SK-N-SH (cell line): ENCODE data around the gene MAGEA3. TPM values are rescaled to one million over a fixed set of nuclear protein-coding genes. Genes with fewer than 3 reads are reported as not detected.

ENCODE experiments used
- CTCF ChIA-PET: fragments of 300-600, 350-600 bp; formaldehyde crosslinking; extraction: SDS; loops from one replicate; lab custom pipeline; 2021; lab: Yijun Ruan, JAX
- POLR2A ChIA-PET: fragments of 350-600 bp; sonication (Branson Sonifier 250); formaldehyde crosslinking; extraction: SDS; loops from one replicate; lab custom pipeline; 2020; ENCODE audit warnings: antibody characterized with exemption, inconsistent platforms; lab: Yijun Ruan, JAX
- DNase-seq: peaks from one replicate; pipeline ENCODE4 v3.0.0; 2012
- H2AFZ ChIP-seq: fragments of 200-600 bp; sonication (generic); 2 replicates; pipeline ENCODE4 v1.8.1; 2016; ENCODE audit warnings: antibody characterized with exemption, mild to moderate bottlenecking, low read depth
- H3F3A ChIP-seq: fragments of 200-600 bp; sonication (generic); replicated peaks from 2 replicates; pipeline ENCODE3; 2016; ENCODE audit warnings: antibody characterized with exemption, mild to moderate bottlenecking; ENCODE audit not compliant: insufficient read depth
- H3K27ac ChIP-seq, 2 experiments: fragments of 200-500 bp in 1 of 2; fragments of 200-600 bp in 1 of 2; sonication (Bioruptor generic) in 1 of 2; sonication (generic), shearing (Covaris generic) in 1 of 2; 2 replicates each; pipeline versions ENCODE4 v1.5.1 to v1.6.1; 2014 to 2016; ENCODE audit warnings: low read depth in 2 of 2, inconsistent platforms in 1 of 2, low read length in 1 of 2, mild to moderate bottlenecking in 1 of 2, mixed read lengths in 1 of 2
- H3K27me3 ChIP-seq: fragments of 200-600 bp; sonication (generic), shearing (Covaris generic); 2 replicates; pipeline ENCODE4 v1.6.1; 2016; ENCODE audit warnings: mixed run types; ENCODE audit not compliant: insufficient read depth
- H3K36me3 ChIP-seq, 2 experiments: fragments of 200-500 bp in 1 of 2; fragments of 200-600 bp in 1 of 2; sonication (Bioruptor generic) in 1 of 2; sonication (generic) in 1 of 2; replicated peaks in 1 of 2; 2 replicates each; pipeline versions ENCODE3 to v1.5.1; 2014 to 2016; ENCODE audit warnings: low read length in 1 of 2, mild to moderate bottlenecking in 1 of 2; ENCODE audit not compliant: insufficient read depth in 2 of 2, control insufficient read depth in 1 of 2
- H3K4me1 ChIP-seq, 2 experiments: fragments of 200-500 bp in 1 of 2; fragments of 200-600 bp in 1 of 2; sonication (Bioruptor generic) in 1 of 2; sonication (generic), shearing (Covaris generic) in 1 of 2; 2 replicates each; pipeline versions ENCODE4 v1.5.1 to v1.6.1; 2014 to 2016; ENCODE audit warnings: low read depth in 1 of 2, low read length in 1 of 2, mixed run types in 1 of 2; ENCODE audit not compliant: insufficient read depth in 2 of 2, control insufficient read depth in 1 of 2
- H3K4me2 ChIP-seq: fragments of 200-600 bp; sonication (generic), shearing (Covaris generic); 2 replicates; pipeline ENCODE4 v1.6.1; 2017; ENCODE audit warnings: mixed run types
- H3K4me3 ChIP-seq, 2 experiments: fragments of 200-500 bp in 1 of 2; fragments of 200-600 bp in 1 of 2; sonication (Bioruptor generic) in 1 of 2; sonication (generic), shearing (Covaris generic) in 1 of 2; 2 replicates each; pipeline versions ENCODE4 v1.5.1 to v1.8.1; 2014 to 2016; ENCODE audit warnings: low read depth in 2 of 2, inconsistent platforms in 1 of 2, low read length in 1 of 2, mild to moderate bottlenecking in 1 of 2, mixed read lengths in 1 of 2, moderate library complexity in 1 of 2
- H3K79me2 ChIP-seq: fragments of 200-600 bp; sonication (generic); 2 replicates; pipeline ENCODE4 v1.8.1; 2017; ENCODE audit warnings: mild to moderate bottlenecking; ENCODE audit not compliant: insufficient read depth
- H3K9ac ChIP-seq: fragments of 200-600 bp; sonication (generic); 2 replicates; pipeline ENCODE4 v1.6.1; 2017; ENCODE audit warnings: mixed run types
- H3K9me2 ChIP-seq: fragments of 200-600 bp; sonication (generic); 2 replicates; pipeline ENCODE4 v1.6.1; 2017; ENCODE audit warnings: mixed run types
- H3K9me3 ChIP-seq: fragments of 200-600 bp; sonication (generic); 2 replicates; pipeline ENCODE4 v1.6.1; 2017; ENCODE audit warnings: mixed run types, mild to moderate bottlenecking, moderate library complexity
- H4K20me1 ChIP-seq: fragments of 200-600 bp; sonication (generic); 2 replicates; pipeline ENCODE4 v1.6.1; 2017; ENCODE audit warnings: mild to moderate bottlenecking, mixed run types; ENCODE audit not compliant: insufficient read depth
- CHD2 ChIP-seq: fragments of 150-350 bp; IDR thresholded peaks from 2 replicates; pipeline ENCODE4 v1.6.1; 2018; ENCODE audit warnings: low read length; ENCODE audit not compliant: partially characterized antibody
- ELF1 ChIP-seq: IDR thresholded peaks from 2 replicates; pipeline ENCODE4 v1.4.0; 2012
- EP300 ChIP-seq, 2 experiments: IDR thresholded peaks; 2 replicates each; pipeline versions ENCODE4 v1.4.0 to v1.6.1; 2012; ENCODE audit warnings: borderline replicate concordance in 1 of 2, low read depth in 1 of 2, low read length in 1 of 2
- FOXJ3 ChIP-seq: sonication (generic); formaldehyde crosslinking; IDR thresholded peaks from 2 replicates; pipeline ENCODE4 v1.5.1; 2020; ENCODE audit warnings: mild to moderate bottlenecking, missing genetic modification reagents
- FOXM1 ChIP-seq: IDR thresholded peaks from 2 replicates; pipeline ENCODE4 v1.4.0; 2012; ENCODE audit warnings: low read depth, mild to moderate bottlenecking
- GABPA ChIP-seq: IDR thresholded peaks from 2 replicates; pipeline ENCODE4 v1.4.0; 2012; ENCODE audit warnings: low read depth, mild to moderate bottlenecking
- IRF3 ChIP-seq: fragments of 150-350 bp; IDR thresholded peaks from 2 replicates; pipeline ENCODE4 v1.6.1; 2016; ENCODE audit warnings: mild to moderate bottlenecking, low read depth, low read length
- MEF2A ChIP-seq: IDR thresholded peaks from 2 replicates; pipeline ENCODE4 v1.4.0; 2012; ENCODE audit warnings: low read depth, borderline replicate concordance
- MXI1 ChIP-seq: IDR thresholded peaks from 2 replicates; pipeline ENCODE4 v1.6.1; 2012; ENCODE audit warnings: mild to moderate bottlenecking, low read depth, low read length, improper control_type of control experiment
- NFIC ChIP-seq: IDR thresholded peaks from 2 replicates; pipeline ENCODE4 v1.4.0; 2012; ENCODE audit warnings: borderline replicate concordance
- PBX3 ChIP-seq: IDR thresholded peaks from 2 replicates; pipeline ENCODE4; 2012
- RAD21 ChIP-seq: IDR thresholded peaks from 2 replicates; pipeline ENCODE4 v1.6.1; 2012; ENCODE audit warnings: mild to moderate bottlenecking, low read length
- RCOR1 ChIP-seq: fragments of 150-350 bp; IDR thresholded peaks from 2 replicates; pipeline ENCODE4 v1.6.1; 2017; ENCODE audit warnings: antibody characterized with exemption, low read length
- REST ChIP-seq: IDR thresholded peaks from 2 replicates; pipeline ENCODE4 v1.6.1; 2012; ENCODE audit warnings: mild to moderate bottlenecking, low read depth, low read length, moderate library complexity
- RFX5 ChIP-seq: IDR thresholded peaks from 2 replicates; pipeline ENCODE4 v1.6.1; 2012; ENCODE audit warnings: mild to moderate bottlenecking, improper control_type of control experiment, low read length
- RXRA ChIP-seq: IDR thresholded peaks from 2 replicates; pipeline ENCODE4 v1.4.0; 2012; ENCODE audit warnings: low read depth, mild to moderate bottlenecking, borderline replicate concordance
- TCF12 ChIP-seq: IDR thresholded peaks from 2 replicates; pipeline ENCODE4 v1.4.0; 2012
- TEAD4 ChIP-seq: IDR thresholded peaks from 2 replicates; pipeline ENCODE4 v1.4.0; 2012; ENCODE audit warnings: mild to moderate bottlenecking, borderline replicate concordance; ENCODE audit not compliant: insufficient read depth
- USF1 ChIP-seq: IDR thresholded peaks from 2 replicates; pipeline ENCODE4 v1.4.0; 2012; ENCODE audit warnings: low read depth, borderline replicate concordance
- YY1 ChIP-seq: IDR thresholded peaks from 2 replicates; pipeline ENCODE4 v1.4.0; 2012; ENCODE audit warnings: low read depth, mild to moderate bottlenecking
- WGBS: methylation state at CpG from one replicate; pipeline ENCODE4 v1.1.6; 2017; ENCODE audit warnings: low lambda C conversion rate; 5-methylcytosine and 5-hydroxymethylcytosine counted together
- polyA plus RNA-seq, 3 experiments: library from polyadenylated mRNA; depleted of rRNA; stranded (reverse); fragments of >200 nt; gene quantifications; 2 replicates each; pipeline ENCODE4 v1.2.3, GENCODE V29; 2012

The MAGEA3 gene
- polyA plus RNA-seq, 1 of the 3 experiments (the other 2 are of a cell fraction): 84.2 TPM

- Histone ChIP-seq H3K27ac (no peak overlapping the region), H3K4me3 (no peak overlapping the region), H3K79me2 (no peaks in the 10 kb centered on the region), H3K27me3 (no peaks in the 10 kb centered on the region), H3K9me2 (no peaks in the 10 kb centered on the region), H3K4me2 (no peak overlapping the region), H3F3A (no peaks in the 10 kb centered on the region), H3K36me3 (no peaks in the 10 kb centered on the region), H2AFZ (no peak overlapping the region), H3K9me3 (0 out of 2 replicates have a peak, but pooled peaks cover 2% of the 10 kb centered on the region), H3K9ac (no peak overlapping the region), H4K20me1 (no peaks in the 10 kb centered on the region), H3K4me1 (no peaks in the 10 kb centered on the region)
- POLR2A ChIA-PET: no interaction called here
- CTCF ChIA-PET: interaction anchor here (1.7 kb wide), 1 partner anchor 158 kb away, joined by 6 read pairs; no protein-coding TSS in a partner anchor
- TF ChIP-seq FOXJ3 (CRISPR knock-in tag) (no peak), GABPA (no peak), MXI1 (no peak), PBX3 (no peak), ELF1 (no peak), TEAD4 (no peak), RFX5 (no peak), IRF3 (no peak), FOXM1 (no peak), CHD2 (no peak), RAD21 (no peak), USF1 (no peak), REST (no peak), MEF2A (no peak), YY1 (no peak), NFIC (no peak), TCF12 (no peak), EP300 (IDR thresholded peaks at IDR 0.05; ENCODE audit: borderline replicate concordance in 1 of 2, low read depth in 1 of 2, low read length in 1 of 2) (no peak), RCOR1 (no peak), RXRA (no peak)
- WGBS: 20% methylated on average over 3 of the region's 4 CpGs
- DNase-seq: no peak
Measured at GRCh38 chrX:152663086-152663485, 35.5 kb upstream of the MAGEA3 start.
